PC-9 (cell line): ENCODE measurements around the gene MAST4.
"Not testable (repeated sequence)": the region's sequence is repeated elsewhere in the genome, so short reads cannot be mapped to it uniquely, and the experiment has no call there.

Experiments used
- EZH2 ChIP-seq: fragments of 200-600 bp; sonication (generic); IDR thresholded peaks from 2 replicates; pipeline ENCODE4 v1.8.0; 2017; ENCODE audit warnings: antibody characterized with exemption, low read depth
- TF ChIP-seq, protein P1 (sequence below): fragments of 200-600 bp; sonication (generic); conservative IDR thresholded peaks from 2 replicates; pipeline ENCODE4 v1.6.1; 2017; ENCODE audit warnings: mixed run types, antibody characterized with exemption, mild to moderate bottlenecking, moderate library complexity

DNA sequence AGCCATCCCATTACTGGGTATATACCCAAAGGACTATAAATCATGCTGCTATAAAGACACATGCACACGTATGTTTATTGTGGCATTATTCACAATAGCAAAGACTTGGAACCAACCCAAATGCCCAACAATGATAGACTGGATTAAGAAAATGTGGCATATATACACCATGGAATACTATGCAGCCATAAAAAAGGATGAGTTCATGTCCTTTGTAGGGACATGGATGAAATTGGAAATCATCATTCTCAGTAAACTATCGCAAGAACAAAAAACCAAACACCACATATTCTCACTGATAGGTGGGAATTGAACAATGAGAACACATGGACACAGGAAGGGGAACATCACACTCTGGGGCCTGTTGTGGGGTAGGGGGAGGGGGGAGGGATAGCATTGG is 577.2 kb downstream of the MAST4 start:
- TF ChIP-seq, protein P1, sequence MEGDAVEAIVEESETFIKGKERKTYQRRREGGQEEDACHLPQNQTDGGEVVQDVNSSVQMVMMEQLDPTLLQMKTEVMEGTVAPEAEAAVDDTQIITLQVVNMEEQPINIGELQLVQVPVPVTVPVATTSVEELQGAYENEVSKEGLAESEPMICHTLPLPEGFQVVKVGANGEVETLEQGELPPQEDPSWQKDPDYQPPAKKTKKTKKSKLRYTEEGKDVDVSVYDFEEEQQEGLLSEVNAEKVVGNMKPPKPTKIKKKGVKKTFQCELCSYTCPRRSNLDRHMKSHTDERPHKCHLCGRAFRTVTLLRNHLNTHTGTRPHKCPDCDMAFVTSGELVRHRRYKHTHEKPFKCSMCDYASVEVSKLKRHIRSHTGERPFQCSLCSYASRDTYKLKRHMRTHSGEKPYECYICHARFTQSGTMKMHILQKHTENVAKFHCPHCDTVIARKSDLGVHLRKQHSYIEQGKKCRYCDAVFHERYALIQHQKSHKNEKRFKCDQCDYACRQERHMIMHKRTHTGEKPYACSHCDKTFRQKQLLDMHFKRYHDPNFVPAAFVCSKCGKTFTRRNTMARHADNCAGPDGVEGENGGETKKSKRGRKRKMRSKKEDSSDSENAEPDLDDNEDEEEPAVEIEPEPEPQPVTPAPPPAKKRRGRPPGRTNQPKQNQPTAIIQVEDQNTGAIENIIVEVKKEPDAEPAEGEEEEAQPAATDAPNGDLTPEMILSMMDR: not testable (repeated sequence)
- TF ChIP-seq EZH2: not testable (repeated sequence)
